ENCODE measurements around the gene CX3CR1.

CX3CR1 gene

DNA sequence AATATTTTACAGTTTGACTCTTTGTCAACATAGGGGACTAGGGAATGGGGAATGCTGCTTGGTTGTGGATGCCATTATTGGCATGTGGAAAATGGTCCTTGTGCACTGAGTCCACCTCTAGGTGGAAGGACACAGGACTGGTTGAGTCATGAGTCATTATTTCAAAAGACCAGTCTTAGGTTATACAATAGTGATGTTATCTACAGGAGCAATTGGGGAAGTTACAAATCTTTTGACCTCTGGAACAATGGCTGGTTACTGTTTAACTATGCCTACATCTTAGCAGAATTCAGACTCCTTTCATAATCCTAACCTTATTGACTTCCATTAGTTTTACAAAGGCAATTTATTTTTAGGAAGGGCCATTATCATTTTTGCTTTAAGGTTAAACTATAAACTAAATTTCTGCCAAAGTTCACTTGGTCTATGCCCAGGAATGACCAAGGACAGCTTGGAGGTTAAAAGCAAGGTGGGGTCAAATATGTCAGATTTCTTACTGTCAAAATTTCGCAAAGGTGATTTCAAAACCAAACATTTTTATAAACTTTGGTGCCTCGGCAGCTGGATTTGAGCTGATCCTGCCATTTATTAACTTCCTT lies 37.8 kb upstream of the CX3CR1 start:
- Histone ChIP-seq H3K27ac (ENCODE audit: low read depth, low read length) (no peak overlapping the region), H3K27me3 (ENCODE audit: insufficient read depth, low read length, poor library complexity) (no peaks in the 10 kb centered on the region), H3K4ac (ENCODE audit: low read depth, low read length) (no peak overlapping the region), H3K23ac (ENCODE audit: low read length) (no peak overlapping the region), H2BK15ac (replicated peaks; ENCODE audit: low read depth) (no peak overlapping the region), H2BK5ac (ENCODE audit: low read length) (no peak overlapping the region), H2AK5ac (ENCODE audit: low read length) (no peak overlapping the region), H3K9ac (ENCODE audit: low read length) (no peak overlapping the region), H3K36me3 (ENCODE audit: control insufficient read depth, insufficient read depth, low read length) (no peaks in the 10 kb centered on the region), H3K56ac (ENCODE audit: low read length) (no peak overlapping the region), H3K4me1 (ENCODE audit: control insufficient read depth, low read depth, low read length) (no peaks in the 10 kb centered on the region), H3K4me2 (ENCODE audit: low read length) (no peak overlapping the region), H3K79me2 (ENCODE audit: control insufficient read depth, insufficient read depth, low read length) (no peaks in the 10 kb centered on the region), H4K8ac (ENCODE audit: low read depth, low read length) (no peak overlapping the region), H3K79me1 (ENCODE audit: low read length) (no peaks in the 10 kb centered on the region), H3K18ac (ENCODE audit: low read length) (no peak overlapping the region), H4K5ac (ENCODE audit: low read length) (no peak overlapping the region), H2BK120ac (ENCODE audit: low read depth, low read length) (no peak overlapping the region), H3K4me3 (ENCODE audit: low read length) (no peak overlapping the region)
- no CpG with 5 or more reads among the region's 2 CpGs for WGBS (ENCODE audit: extremely low coverage, insufficient coverage, low lambda C conversion rate)
- peak; percentile 1 for DNase-seq

DNA sequence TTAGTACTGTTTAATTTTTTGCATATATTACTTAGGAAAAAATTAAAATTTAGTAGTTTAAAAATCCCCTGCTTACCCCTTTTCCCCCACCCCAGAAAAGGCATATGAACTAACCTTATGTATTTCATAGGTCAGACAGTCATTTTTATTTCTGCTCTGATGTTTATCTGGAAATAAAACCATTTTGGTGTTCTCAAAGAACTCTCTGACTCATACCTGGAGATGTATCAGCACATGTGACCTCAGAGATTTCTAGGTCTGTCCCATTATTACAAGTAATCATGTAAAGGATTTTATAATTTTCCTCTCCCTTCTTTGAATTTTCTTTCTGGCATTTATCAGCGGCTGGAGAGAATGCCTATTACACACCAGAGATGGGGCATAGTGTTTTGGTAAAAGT lies 35.6 kb upstream of the CX3CR1 start:
- WGBS (ENCODE audit: extremely low coverage, insufficient coverage, low lambda C conversion rate) = no CpG with 5 or more reads among the region's 1 CpG
- H2BK15ac ChIP-seq (replicated peaks; ENCODE audit: low read depth) = no peak overlapping the region

DNA sequence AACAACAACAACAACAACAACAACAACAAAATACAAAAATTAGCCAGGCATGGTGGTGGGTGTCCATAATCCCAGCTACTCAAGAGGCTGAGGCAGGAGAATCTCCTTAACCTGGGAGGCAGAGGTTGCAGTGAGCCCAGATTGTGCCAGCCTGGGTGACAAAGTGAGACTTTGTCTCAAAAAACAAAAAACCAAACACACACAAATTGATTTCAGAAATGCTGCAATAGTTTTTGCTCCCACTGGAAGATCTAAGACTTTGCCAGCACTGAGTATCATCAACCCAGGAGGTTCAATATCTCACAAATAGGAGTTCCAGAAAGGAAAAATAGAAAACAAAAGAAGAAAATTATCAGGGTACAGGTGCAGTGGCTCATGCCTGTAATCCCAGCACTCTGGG lies 33.5 kb upstream of the CX3CR1 start:
- H2AK5ac ChIP-seq (ENCODE audit: low read length) = no peak overlapping the region
- H3K79me2 ChIP-seq (ENCODE audit: control insufficient read depth, insufficient read depth, low read length) = no peaks in the 10 kb centered on the region
- no peak overlapping the region for H2BK120ac ChIP-seq (ENCODE audit: low read depth, low read length)
- no peak overlapping the region for H3K4ac ChIP-seq (ENCODE audit: low read depth, low read length)
- no peak overlapping the region for H2BK5ac ChIP-seq (ENCODE audit: low read length)
- no peak overlapping the region for H3K4me2 ChIP-seq (ENCODE audit: low read length)
- H3K18ac ChIP-seq (ENCODE audit: low read length) = no peak overlapping the region
- no peak for DNase-seq
- no peak overlapping the region for H3K9ac ChIP-seq (ENCODE audit: low read length)
- H3K4me3 ChIP-seq (ENCODE audit: low read length) = no peak overlapping the region
- no peak overlapping the region for H2BK15ac ChIP-seq (replicated peaks; ENCODE audit: low read depth)
- no peak overlapping the region for H4K5ac ChIP-seq (ENCODE audit: low read length)
- H3K36me3 ChIP-seq (ENCODE audit: control insufficient read depth, insufficient read depth, low read length) = no peaks in the 10 kb centered on the region
- no peaks in the 10 kb centered on the region for H3K4me1 ChIP-seq (ENCODE audit: control insufficient read depth, low read depth, low read length)
- no peak overlapping the region for H4K8ac ChIP-seq (ENCODE audit: low read depth, low read length)
- no peak overlapping the region for H3K27ac ChIP-seq (ENCODE audit: low read depth, low read length)
- H3K79me1 ChIP-seq (ENCODE audit: low read length) = no peaks in the 10 kb centered on the region
- H3K23ac ChIP-seq (ENCODE audit: low read length) = no peak overlapping the region
- H3K27me3 ChIP-seq (ENCODE audit: insufficient read depth, low read length, poor library complexity) = no peaks in the 10 kb centered on the region
- H3K56ac ChIP-seq (ENCODE audit: low read length) = no peak overlapping the region

More for the DNA sequence above, 35.6 kb upstream of the CX3CR1 start:
- no peaks in the 10 kb centered on the region for H3K27me3 ChIP-seq (ENCODE audit: insufficient read depth, low read length, poor library complexity)
- no peaks in the 10 kb centered on the region for H3K79me1 ChIP-seq (ENCODE audit: low read length)
- no peak overlapping the region for H2AK5ac ChIP-seq (ENCODE audit: low read length)
- H3K4me3 ChIP-seq (ENCODE audit: low read length) = no peak overlapping the region
- no peak overlapping the region for H4K5ac ChIP-seq (ENCODE audit: low read length)
- H3K18ac ChIP-seq (ENCODE audit: low read length) = no peak overlapping the region
- no peak overlapping the region for H4K8ac ChIP-seq (ENCODE audit: low read depth, low read length)
- no peak overlapping the region for H2BK5ac ChIP-seq (ENCODE audit: low read length)
- DNase-seq = no peak
- H3K9ac ChIP-seq (ENCODE audit: low read length) = no peak overlapping the region
- no peak overlapping the region for H3K4ac ChIP-seq (ENCODE audit: low read depth, low read length)
- H3K79me2 ChIP-seq (ENCODE audit: control insufficient read depth, insufficient read depth, low read length) = no peaks in the 10 kb centered on the region
- no peaks in the 10 kb centered on the region for H3K4me1 ChIP-seq (ENCODE audit: control insufficient read depth, low read depth, low read length)
- H3K36me3 ChIP-seq (ENCODE audit: control insufficient read depth, insufficient read depth, low read length) = no peaks in the 10 kb centered on the region
- H2BK120ac ChIP-seq (ENCODE audit: low read depth, low read length) = no peak overlapping the region
- H3K23ac ChIP-seq (ENCODE audit: low read length) = no peak overlapping the region
- H3K4me2 ChIP-seq (ENCODE audit: low read length) = no peak overlapping the region
- no peak overlapping the region for H3K27ac ChIP-seq (ENCODE audit: low read depth, low read length)
- H3K56ac ChIP-seq (ENCODE audit: low read length) = no peak overlapping the region

DNA sequence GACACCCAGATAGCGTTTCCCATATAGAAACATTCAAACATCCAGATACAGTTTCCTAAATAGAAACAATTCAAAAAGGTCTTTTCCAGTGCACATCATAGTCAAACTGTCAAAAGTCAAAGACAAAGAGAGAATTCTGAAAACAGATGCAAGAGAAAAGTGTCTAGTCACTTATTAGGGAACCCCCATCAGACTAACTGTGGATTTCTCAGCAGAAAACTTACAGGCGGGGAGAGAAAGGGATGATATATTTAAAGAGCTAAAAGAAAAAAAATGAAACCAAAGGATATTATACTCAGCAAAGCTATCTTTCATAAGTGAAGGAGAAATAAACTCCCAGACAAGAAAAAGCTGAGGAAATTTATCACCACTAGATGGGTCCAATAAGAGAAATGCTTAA lies 22.3 kb upstream of the CX3CR1 start:
- H3K9ac ChIP-seq (ENCODE audit: low read length) = no peak overlapping the region
- no peak overlapping the region for H4K5ac ChIP-seq (ENCODE audit: low read length)
- H2BK15ac ChIP-seq (replicated peaks; ENCODE audit: low read depth) = no peak overlapping the region
- no peak overlapping the region for H2BK120ac ChIP-seq (ENCODE audit: low read depth, low read length)
- H3K4me3 ChIP-seq (ENCODE audit: low read length) = no peak overlapping the region
- no peak overlapping the region for H2BK5ac ChIP-seq (ENCODE audit: low read length)
- H3K27me3 ChIP-seq (ENCODE audit: insufficient read depth, low read length, poor library complexity) = no peaks in the 10 kb centered on the region
- no peak for DNase-seq
- H3K4ac ChIP-seq (ENCODE audit: low read depth, low read length) = no peak overlapping the region
- no peak overlapping the region for H3K4me2 ChIP-seq (ENCODE audit: low read length)
- H3K36me3 ChIP-seq (ENCODE audit: control insufficient read depth, insufficient read depth, low read length) = no peaks in the 10 kb centered on the region
- no peaks in the 10 kb centered on the region for H3K79me1 ChIP-seq (ENCODE audit: low read length)
- H3K18ac ChIP-seq (ENCODE audit: low read length) = no peak overlapping the region
- WGBS (ENCODE audit: extremely low coverage, insufficient coverage, low lambda C conversion rate) = no CpG with 5 or more reads among the region's 2 CpGs
- no peak overlapping the region for H3K23ac ChIP-seq (ENCODE audit: low read length)
- H3K4me1 ChIP-seq (ENCODE audit: control insufficient read depth, low read depth, low read length) = no peaks in the 10 kb centered on the region
- H3K79me2 ChIP-seq (ENCODE audit: control insufficient read depth, insufficient read depth, low read length) = no peaks in the 10 kb centered on the region
- no peak overlapping the region for H4K8ac ChIP-seq (ENCODE audit: low read depth, low read length)
- H3K27ac ChIP-seq (ENCODE audit: low read depth, low read length) = no peak overlapping the region
- H2AK5ac ChIP-seq (ENCODE audit: low read length) = no peak overlapping the region
- H3K56ac ChIP-seq (ENCODE audit: low read length) = no peak overlapping the region

DNA sequence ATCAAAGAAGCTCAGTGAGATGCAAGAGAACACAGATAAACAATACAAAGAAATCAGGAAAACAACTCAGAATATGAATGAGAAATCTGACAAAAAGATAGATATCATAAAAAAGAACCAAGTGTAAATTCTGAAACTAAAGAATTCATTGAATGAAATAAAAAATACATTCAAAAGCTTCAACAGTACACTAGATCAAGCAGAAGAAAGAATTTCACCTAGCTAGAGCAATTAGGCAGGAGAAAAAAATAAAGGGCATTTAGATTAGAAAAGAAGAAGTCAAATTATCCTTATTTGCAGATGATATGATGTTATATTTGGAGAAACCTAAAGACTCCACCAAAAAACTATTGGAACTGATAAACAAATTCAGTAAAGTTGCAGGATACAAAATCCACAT lies 19.4 kb upstream of the CX3CR1 start:
- no peak overlapping the region for H3K4ac ChIP-seq (ENCODE audit: low read depth, low read length)
- H2BK5ac ChIP-seq (ENCODE audit: low read length) = no peak overlapping the region
- H3K27ac ChIP-seq (ENCODE audit: low read depth, low read length) = no peak overlapping the region

More for the DNA sequence above, 19.4 kb upstream of the CX3CR1 start:
- Histone ChIP-seq H2BK120ac (ENCODE audit: low read depth, low read length) (no peak overlapping the region), H2AK5ac (ENCODE audit: low read length) (no peak overlapping the region), H3K79me1 (ENCODE audit: low read length) (no peaks in the 10 kb centered on the region), H3K4me1 (ENCODE audit: control insufficient read depth, low read depth, low read length) (no peaks in the 10 kb centered on the region), H3K4me2 (ENCODE audit: low read length) (no peak overlapping the region), H3K79me2 (ENCODE audit: control insufficient read depth, insufficient read depth, low read length) (no peaks in the 10 kb centered on the region), H4K5ac (ENCODE audit: low read length) (no peak overlapping the region), H3K23ac (ENCODE audit: low read length) (no peak overlapping the region), H2BK15ac (replicated peaks; ENCODE audit: low read depth) (no peak overlapping the region), H3K27me3 (ENCODE audit: insufficient read depth, low read length, poor library complexity) (no peaks in the 10 kb centered on the region), H3K9ac (ENCODE audit: low read length) (no peak overlapping the region), H3K36me3 (ENCODE audit: control insufficient read depth, insufficient read depth, low read length) (no peaks in the 10 kb centered on the region), H4K8ac (ENCODE audit: low read depth, low read length) (no peak overlapping the region), H3K4me3 (ENCODE audit: low read length) (no peak overlapping the region), H3K18ac (ENCODE audit: low read length) (no peak overlapping the region), H3K56ac (ENCODE audit: low read length) (no peak overlapping the region)
- no peak for DNase-seq
